KMS-11 (cell line): ENCODE measurements around the gene CENPO.

ENCODE experiments used
- H2AFZ ChIP-seq: fragments of 200-600 bp; sonication (generic); 2 replicates; pipeline ENCODE4 v1.6.1; 2016; ENCODE audit warnings: antibody characterized with exemption, mixed run types, low read depth
- H3K27ac ChIP-seq: fragments of 200-600 bp; sonication (generic); 2 replicates; pipeline ENCODE4 v1.6.1; 2016; ENCODE audit warnings: mild to moderate bottlenecking, mixed run types
- H3K27me3 ChIP-seq: fragments of 200-600 bp; sonication (generic); 2 replicates; pipeline ENCODE4 v1.6.1; 2017; ENCODE audit warnings: mild to moderate bottlenecking, low read depth, mixed run types, moderate library complexity; ENCODE audit not compliant: insufficient read depth
- H3K36me3 ChIP-seq: fragments of 200-600 bp; sonication (generic); 2 replicates; pipeline ENCODE4 v1.6.1; 2017; ENCODE audit warnings: mild to moderate bottlenecking, mixed run types; ENCODE audit not compliant: insufficient read depth
- H3K4me1 ChIP-seq: fragments of 200-600 bp; sonication (generic); 2 replicates; pipeline ENCODE4 v1.6.1; 2016; ENCODE audit warnings: mild to moderate bottlenecking, low read depth, mixed run types; ENCODE audit not compliant: poor library complexity, severe bottlenecking
- H3K4me2 ChIP-seq: fragments of 200-600 bp; sonication (generic); 2 replicates; pipeline ENCODE4 v1.7.0; 2016; ENCODE audit warnings: mild to moderate bottlenecking, mixed run types
- H3K4me3 ChIP-seq: fragments of 200-600 bp; sonication (generic); IDR thresholded peaks from 2 replicates; pipeline ENCODE4 v1.6.1; 2017; ENCODE audit warnings: low read depth, low read length, mixed read lengths; ENCODE audit not compliant: insufficient read depth
- H3K79me2 ChIP-seq: fragments of 200-600 bp; sonication (generic); 2 replicates; pipeline ENCODE4 v1.6.1; 2016; ENCODE audit warnings: low read depth, mixed run types; ENCODE audit not compliant: insufficient read depth
- H3K9ac ChIP-seq: fragments of 200-600 bp; sonication (generic); 2 replicates; pipeline ENCODE4 v1.6.1; 2016; ENCODE audit warnings: mild to moderate bottlenecking, mixed run types
- H4K20me1 ChIP-seq: fragments of 200-600 bp; sonication (generic); 2 replicates; pipeline ENCODE4 v1.6.1; 2016; ENCODE audit warnings: mild to moderate bottlenecking, mixed run types; ENCODE audit not compliant: insufficient read depth
- CTCF ChIP-seq: fragments of 200-600 bp; sonication (generic); conservative IDR thresholded peaks from 2 replicates; pipeline ENCODE4 v1.6.1; 2017; ENCODE audit warnings: low read depth, mild to moderate bottlenecking, antibody characterized with exemption, low read length, moderate library complexity, mixed read lengths

The CENPO gene

GRCh38 chr2:24768601-24769000, 24.6 kb upstream of the CENPO start:
- no peaks in the 10 kb centered on the region for H3K36me3 ChIP-seq
- H3K4me1 ChIP-seq = peaks cover 61% of the 10 kb centered on the region
- H4K20me1 ChIP-seq = no peaks in the 10 kb centered on the region
- no peak overlapping the region for H3K4me3 ChIP-seq
- no peak overlapping the region for H3K27ac ChIP-seq
- H3K79me2 ChIP-seq = no peaks in the 10 kb centered on the region
- H3K27me3 ChIP-seq = no peaks in the 10 kb centered on the region
- no peak overlapping the region; the same call in 1 of the 2 replicates for H3K4me2 ChIP-seq
- H2AFZ ChIP-seq = no peak overlapping the region
- no peak for TF ChIP-seq CTCF
- H3K9ac ChIP-seq = no peak overlapping the region

GRCh38 chr2:24771061-24771460, 22.2 kb upstream of the CENPO start:
- Histone ChIP-seq H2AFZ (no peak overlapping the region), H4K20me1 (no peaks in the 10 kb centered on the region), H3K27ac (no peak overlapping the region), H3K4me3 (no peak overlapping the region), H3K27me3 (no peaks in the 10 kb centered on the region), H3K36me3 (no peaks in the 10 kb centered on the region), H3K4me1 (peaks cover 36% of the 10 kb centered on the region), H3K79me2 (no peaks in the 10 kb centered on the region), H3K9ac (no peak overlapping the region), H3K4me2 (no peak overlapping the region)
- no peak for TF ChIP-seq CTCF

- no peaks in the 10 kb centered on the region for H3K27me3 ChIP-seq
- no peak overlapping the region for H3K9ac ChIP-seq
- H3K79me2 ChIP-seq = no peaks in the 10 kb centered on the region
- H3K4me2 ChIP-seq = no peak overlapping the region
- H2AFZ ChIP-seq = no peak overlapping the region
- peaks cover 27% of the 10 kb centered on the region for H3K4me1 ChIP-seq
- TF ChIP-seq CTCF = no peak
- H3K36me3 ChIP-seq = no peaks in the 10 kb centered on the region
- H3K4me3 ChIP-seq = no peak overlapping the region
- H4K20me1 ChIP-seq = no peaks in the 10 kb centered on the region
- no peak overlapping the region for H3K27ac ChIP-seq
These were observed 21.2 kb upstream of the CENPO start for GRCh38 chr2:24771764-24772586.

GRCh38 chr2:24774373-24774772, 18.9 kb upstream of the CENPO start:
- H3K36me3 ChIP-seq = no peaks in the 10 kb centered on the region
- no peaks in the 10 kb centered on the region for H3K27me3 ChIP-seq
- peaks cover 8% of the 10 kb centered on the region for H3K4me1 ChIP-seq
- no peak overlapping the region for H3K4me3 ChIP-seq
- no peak overlapping the region for H3K4me2 ChIP-seq
- H3K79me2 ChIP-seq = no peaks in the 10 kb centered on the region
- no peak overlapping the region for H3K9ac ChIP-seq
- H3K27ac ChIP-seq = no peak overlapping the region
- H4K20me1 ChIP-seq = no peaks in the 10 kb centered on the region
- no peak overlapping the region for H2AFZ ChIP-seq
- TF ChIP-seq CTCF = no peak
